Right lobe of liver (tissue), 4 donors: ENCODE data around the gene ZNHIT1.

Source experiments
- POLR2A ChIP-seq: fragments of 450-650 bp; IDR thresholded peaks from one replicate; pipeline ENCODE4 v1.6.1; 2017; ENCODE audit warnings: antibody characterized with exemption, mild to moderate bottlenecking
- TF ChIP-seq, protein P1 (sequence below), 4 donors: fragments of 200-600 bp in 3 of 4; fragments of 450-650 bp in 1 of 4; IDR thresholded peaks; one replicate each; pipeline versions ENCODE4 v1.5.1 to v1.8.0; 2016 to 2022; ENCODE audit warnings: antibody characterized with exemption in 4 of 4, mild to moderate bottlenecking in 2 of 4
- donor health status: DM: no; HTN: no; CAD: no.
- donor health status: DM: no; HTN: no; CAD: no.
- donor health status: DM: no; HTN: yes; CAD: no.

DNA sequence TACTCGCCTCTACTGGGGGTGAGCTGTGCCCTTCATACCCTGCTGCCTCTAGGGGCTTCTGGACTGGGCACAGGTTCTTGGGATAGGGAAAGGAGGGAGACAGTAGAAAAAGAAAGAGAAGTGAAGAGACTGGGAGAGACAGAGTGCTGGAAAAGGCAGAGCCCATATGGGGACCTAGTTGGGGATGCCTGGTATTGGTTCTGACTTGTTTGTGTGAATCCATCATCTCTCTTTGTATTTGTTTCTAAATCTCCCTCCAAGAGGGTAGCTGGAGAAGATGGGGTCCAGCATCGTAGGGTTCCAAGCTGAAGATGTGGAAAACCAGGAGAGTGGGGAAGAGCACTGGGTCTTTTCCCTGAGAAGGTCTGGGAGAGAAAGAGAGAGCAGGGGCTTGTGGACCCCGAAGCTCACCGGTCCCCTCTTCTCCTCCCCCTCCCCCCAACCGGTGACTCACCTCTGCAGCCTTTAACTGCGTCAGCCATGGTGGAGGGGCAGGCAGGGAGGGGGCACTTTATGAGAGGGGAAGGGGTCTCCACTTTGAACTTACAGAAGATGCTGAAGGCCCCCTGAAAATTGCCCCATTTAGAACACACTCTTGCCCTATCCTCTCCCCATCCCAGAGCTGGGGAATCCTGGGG lies 49.4 kb upstream of the ZNHIT1 start:
- no peak for TF ChIP-seq POLR2A
- TF ChIP-seq, protein P1, sequence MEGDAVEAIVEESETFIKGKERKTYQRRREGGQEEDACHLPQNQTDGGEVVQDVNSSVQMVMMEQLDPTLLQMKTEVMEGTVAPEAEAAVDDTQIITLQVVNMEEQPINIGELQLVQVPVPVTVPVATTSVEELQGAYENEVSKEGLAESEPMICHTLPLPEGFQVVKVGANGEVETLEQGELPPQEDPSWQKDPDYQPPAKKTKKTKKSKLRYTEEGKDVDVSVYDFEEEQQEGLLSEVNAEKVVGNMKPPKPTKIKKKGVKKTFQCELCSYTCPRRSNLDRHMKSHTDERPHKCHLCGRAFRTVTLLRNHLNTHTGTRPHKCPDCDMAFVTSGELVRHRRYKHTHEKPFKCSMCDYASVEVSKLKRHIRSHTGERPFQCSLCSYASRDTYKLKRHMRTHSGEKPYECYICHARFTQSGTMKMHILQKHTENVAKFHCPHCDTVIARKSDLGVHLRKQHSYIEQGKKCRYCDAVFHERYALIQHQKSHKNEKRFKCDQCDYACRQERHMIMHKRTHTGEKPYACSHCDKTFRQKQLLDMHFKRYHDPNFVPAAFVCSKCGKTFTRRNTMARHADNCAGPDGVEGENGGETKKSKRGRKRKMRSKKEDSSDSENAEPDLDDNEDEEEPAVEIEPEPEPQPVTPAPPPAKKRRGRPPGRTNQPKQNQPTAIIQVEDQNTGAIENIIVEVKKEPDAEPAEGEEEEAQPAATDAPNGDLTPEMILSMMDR (IDR thresholded peaks at IDR 0.05): no peak
